GM21576 (cell line): ENCODE data around the gene NUDT6.

ENCODE experiments used
- ATAC-seq: cut with Tn5 transposase; IDR thresholded peaks from one replicate; pipeline ENCODE4 v1.9.1; 2021; ENCODE audit warnings: mild to moderate bottlenecking, moderate library complexity; ENCODE audit not compliant: unreplicated experiment

NUDT6 gene

DNA sequence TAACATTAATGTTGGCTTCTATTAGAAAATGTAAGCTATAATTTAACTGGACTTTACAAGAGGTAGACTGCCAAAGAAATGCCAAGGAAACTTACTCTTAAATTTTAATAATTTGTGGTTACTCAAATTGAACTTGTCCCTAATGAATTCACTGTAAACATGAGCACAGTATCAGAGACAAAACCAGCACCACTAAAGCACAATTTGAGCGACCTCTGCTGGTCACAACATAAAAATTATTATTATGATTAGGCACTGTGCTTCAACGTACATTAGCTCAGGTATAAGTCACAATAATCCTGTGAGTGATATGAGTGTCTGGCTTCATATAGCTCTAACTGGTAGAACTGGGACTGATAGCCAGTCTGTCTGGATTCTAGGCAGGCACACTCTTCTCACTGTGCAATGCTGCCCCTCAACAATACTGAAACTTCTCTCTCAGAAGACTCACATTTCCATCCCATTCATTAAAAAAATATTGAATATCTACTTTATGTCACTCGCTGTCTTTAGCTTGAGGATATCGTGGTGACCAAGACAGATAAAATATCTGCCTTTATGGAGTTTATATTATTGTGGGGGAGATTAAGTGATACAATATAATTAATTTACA lies 8.0 kb downstream of the NUDT6 start:
- peak; percentile 90 for ATAC-seq

DNA sequence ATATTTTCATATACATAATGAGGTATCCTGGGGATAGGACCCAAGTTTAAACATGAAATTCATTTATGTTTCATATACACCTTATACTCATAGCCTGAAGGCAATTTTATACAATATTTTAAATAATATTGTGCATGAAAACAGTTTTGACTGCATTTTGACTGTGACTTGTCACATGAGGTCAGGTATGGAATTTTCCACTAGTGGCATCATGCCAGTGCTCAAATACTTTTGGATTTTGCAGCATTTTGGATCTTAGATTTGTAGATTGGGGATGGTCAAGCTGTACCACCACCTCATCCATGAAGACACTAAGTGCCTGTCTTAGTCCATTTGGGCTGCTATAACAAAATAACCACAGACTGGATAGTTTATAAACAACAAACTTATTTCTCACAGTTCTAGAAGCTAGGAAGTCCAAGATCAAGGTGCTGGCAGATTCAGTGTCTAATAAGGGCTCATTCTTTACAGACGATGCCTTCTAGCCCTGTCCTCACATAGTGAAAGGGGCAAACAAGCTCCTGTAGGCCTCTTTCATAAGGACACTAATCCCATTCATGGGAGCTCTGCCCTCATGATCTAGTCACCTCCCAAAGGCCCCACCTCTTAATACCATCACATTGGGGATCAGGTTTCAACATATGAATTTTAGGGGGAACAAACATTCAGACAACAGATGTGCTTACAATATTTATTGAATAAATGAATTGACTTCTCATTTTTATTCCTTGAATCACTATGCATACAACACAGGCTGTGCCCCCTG lies 9.4 kb downstream of the NUDT6 start:
- no peak for ATAC-seq

DNA sequence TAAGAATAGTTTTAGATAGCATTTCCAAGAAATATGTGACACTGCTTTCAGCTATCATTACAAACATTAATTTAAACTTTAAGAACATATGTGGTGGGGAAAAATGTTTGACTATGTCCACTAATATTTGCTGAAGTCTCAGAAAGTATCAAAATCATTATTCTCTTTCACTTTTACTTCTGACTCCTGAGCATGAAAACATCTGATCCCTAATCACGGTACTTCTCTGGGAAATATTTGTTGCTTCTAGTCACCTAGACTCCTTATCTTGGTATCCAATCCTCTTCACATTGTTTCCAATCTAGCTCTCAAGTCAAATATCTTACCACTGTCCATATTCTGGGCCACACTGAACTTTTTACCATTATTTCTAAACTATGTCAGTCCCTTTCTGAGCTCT lies 10.8 kb downstream of the NUDT6 start:
- no peak for ATAC-seq

DNA sequence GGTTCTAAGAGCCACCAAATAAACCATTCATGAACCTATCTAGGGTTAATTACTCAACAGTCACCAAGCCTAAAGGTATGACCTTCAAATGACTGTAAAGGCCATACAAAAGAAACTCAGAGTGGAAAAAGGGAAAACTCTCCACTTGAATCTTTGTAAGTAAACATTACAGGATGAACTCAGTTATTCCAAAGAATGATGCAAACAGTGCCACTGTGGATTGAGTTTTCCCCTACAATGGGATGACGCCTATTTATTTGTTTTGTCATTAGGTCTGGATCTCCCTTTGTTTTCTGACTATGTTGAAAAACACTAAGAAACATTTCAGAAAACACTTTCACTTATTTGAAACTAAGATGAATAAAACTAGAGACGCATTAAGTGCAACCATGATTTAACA lies 12.7 kb downstream of the NUDT6 start:
- ATAC-seq, result no peak

DNA sequence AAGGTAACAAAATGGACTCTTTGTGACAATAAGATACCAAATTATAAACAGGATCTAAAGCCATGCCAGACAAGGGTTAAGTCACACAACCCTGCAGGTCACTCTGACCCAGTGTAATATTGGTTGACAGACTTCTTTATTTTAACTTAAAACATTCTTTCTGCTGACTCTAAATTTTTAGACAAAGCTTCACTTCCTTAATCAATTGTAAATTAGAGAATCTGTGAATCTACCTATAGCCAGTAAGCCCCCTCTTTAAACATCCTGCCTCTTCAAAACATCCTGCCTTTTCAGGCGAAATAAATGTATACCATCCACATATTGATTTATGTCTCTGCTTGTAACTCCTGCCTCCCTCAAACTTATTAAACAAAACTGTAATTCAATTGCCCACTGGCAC lies 14.2 kb downstream of the NUDT6 start:
- no peak for ATAC-seq

DNA sequence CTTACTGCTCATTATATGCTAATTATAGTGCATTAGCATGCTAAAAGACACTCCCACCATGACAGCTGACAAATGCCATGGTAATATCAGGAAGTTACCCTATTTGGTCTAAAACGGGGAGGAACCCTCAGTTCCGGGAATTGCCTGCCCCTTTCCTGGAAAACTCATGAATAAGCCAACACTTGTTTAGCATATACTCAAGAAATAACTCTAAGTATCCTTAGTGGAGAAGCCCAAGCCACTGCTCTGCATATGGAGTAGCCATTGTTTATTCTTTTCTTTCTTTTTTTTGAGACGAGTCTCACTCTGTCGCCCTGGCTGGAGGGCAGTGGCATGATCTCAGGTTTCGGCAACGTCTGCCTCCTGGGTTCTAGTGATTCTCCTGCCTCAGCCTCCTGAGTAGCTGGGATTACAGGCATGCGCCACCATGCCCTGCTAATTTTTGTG lies 15.5 kb downstream of the NUDT6 start:
- no peak for ATAC-seq

DNA sequence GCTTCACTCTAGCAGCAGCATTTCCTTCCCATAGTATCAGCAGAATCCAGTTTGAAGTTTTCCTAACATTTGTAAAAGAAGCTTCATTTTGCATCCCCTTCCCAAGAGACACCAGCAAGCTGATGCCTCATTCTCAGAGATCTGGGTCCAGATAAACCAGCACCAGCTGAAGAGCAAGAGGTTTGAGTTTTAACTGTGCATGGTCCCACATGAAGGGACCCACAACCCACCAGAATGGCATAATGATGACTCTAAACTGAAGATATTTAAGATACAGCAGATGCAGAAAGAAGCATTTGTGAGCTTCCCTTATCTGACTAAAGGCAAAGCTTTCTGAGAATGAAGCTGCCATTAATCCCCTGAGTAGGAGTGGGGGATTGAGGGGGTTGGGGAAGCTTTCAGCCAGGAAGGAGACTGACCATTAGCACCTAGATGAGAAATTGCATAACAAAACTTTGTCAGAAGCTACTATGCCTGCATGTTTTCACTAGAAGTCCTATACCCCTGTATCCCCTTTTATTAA lies 18.6 kb downstream of the NUDT6 start:
- no peak for ATAC-seq

DNA sequence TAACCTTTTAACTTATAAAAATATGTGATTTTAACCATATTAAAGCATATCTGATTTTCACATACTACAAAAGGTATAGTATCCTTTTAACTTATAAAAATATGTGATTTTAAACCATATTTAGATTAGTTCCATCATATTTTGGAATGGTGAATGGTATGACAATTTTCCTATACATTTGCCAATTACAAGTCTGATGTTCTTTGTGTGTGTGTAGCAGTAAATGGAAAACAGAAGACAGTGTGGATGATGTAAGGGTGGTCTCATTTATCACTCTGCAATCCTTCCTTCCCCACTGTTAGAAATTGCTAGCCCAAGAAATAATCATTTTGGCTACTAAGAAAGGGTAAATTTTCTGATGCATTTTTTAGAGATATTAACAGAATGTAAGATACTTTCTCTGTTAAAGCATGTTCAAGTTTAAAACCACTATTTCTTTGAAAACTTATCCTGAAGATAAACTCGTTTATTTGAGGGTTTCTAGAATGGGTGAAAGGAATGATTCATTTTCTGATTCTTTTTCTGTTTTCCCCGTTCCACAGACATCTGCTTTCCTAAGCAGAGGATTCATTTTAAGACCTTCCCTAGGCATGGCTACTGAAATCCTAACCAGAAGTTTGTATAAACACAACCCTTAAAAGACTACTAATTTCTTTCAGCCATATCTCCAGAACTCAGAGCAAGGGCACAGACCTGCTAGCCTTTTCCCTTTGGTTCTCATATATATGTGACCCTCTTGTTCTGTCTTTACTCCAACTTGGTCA lies 21.0 kb downstream of the NUDT6 start:
- no peak for ATAC-seq

DNA sequence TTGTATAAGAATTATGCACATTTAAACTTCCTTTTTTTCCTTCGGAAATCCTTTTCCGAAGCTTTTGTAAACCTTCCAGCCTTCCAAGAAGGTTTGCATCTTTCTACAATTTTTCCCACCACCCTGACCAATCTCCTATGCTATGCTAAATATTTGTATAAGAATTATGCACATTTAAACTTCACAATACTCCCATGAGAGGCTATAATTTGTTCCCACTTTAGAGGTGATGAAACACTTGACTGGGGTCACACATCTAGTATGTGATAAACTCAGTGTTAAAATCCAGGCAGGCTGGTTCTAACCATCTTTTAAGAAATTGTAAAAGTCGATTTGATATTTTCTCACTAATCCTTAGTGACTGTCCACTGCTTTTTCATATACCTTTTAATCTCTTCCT lies 22.1 kb downstream of the NUDT6 start:
- no peak for ATAC-seq

DNA sequence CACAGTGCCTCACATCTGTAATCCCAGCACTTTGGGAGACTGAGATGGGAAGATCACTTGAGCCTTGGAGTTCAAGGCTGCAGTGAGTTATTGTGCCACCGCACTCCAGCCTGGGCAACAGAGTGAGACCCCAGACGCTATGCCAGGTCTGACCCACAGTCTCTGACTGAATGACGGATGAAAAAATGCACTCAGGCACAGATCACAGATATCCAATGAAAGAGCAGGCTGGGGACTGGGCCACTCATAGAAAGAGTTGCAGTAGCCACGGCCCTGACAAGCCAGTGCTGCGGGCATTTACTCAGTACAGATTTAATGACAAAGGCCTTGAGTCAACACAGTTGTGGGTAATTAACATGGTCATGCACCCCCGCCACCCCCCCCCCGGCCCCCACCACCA lies 22.7 kb downstream of the NUDT6 start:
- no peak for ATAC-seq

DNA sequence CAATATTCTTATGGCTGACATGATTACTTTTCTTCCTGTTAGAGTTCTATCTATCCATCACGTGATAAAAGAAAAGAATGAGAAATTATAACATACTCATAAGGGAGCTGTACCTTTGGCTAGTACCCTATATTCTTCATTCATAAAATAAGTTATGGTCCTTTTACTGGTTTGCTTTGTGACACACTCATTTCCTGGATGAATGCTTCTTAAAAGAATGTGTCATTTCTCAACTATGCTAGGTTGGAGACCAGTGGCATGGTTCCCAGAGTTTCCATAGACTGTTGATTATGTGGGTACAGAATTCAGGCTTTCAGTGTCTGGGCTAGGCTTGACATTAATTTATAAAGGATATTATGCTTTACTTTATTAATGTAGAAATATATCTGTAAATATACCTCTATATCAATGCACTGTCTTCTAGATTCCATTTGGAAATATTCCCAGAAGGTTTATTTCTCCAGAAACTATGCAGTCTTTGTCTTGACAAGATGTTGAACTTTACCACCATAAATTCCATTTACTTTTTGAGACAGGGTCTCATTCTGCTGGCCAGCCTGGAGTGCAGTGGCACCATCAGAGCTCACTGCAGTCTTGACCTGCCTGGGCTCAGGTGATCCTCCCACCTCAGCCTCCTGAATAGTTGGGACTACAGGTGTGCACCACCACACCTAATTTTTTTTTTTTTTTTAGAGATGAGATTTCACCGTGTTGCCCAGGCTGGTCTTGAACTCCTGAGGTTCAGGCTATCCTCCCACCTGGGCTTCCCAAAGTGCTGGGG lies 23.8 kb downstream of the NUDT6 start:
- ATAC-seq, result no peak

DNA sequence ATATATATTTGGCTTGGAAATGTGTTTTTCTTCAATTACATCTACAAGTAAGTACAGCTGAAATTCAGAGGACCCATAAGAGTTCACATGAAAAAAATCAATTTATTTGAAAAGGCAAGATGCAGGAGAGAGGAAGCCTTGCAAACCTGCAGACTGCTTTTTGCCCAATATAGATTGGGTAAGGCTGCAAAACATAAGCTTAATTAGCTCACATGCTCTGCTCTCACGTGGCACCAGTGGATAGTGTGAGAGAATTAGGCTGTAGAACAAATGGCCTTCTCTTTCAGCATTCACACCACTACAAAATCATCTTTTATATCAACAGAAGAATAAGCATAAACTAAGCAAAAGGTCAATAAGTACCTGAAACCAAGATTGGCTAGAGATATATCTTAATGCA lies 26.1 kb downstream of the NUDT6 start:
- no peak for ATAC-seq

DNA sequence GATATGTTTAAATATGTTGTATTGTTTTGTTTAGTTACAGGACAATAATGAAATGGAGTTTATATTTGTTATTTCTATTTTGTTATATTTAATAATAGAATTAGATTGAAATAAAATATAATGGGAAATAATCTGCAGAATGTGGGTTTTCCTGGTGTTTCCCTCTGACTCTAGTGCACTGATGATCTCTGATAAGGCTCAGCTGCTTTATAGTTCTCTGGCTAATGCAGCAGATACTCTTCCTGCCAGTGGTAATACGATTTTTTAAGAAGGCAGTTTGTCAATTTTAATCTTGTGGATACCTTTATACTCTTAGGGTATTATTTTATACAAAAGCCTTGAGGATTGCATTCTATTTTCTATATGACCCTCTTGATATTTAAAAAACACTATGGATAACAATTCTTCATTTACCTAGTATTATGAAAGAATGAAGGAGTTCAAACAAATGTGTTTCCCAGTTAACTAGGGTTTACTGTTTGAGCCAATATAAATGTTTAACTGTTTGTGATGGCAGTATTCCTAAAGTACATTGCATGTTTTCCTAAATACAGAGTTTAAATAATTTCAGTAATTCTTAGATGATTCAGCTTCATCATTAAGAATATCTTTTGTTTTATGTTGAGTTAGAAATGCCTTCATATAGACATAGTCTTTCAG lies 26.9 kb downstream of the NUDT6 start:
- ATAC-seq, result no peak

DNA sequence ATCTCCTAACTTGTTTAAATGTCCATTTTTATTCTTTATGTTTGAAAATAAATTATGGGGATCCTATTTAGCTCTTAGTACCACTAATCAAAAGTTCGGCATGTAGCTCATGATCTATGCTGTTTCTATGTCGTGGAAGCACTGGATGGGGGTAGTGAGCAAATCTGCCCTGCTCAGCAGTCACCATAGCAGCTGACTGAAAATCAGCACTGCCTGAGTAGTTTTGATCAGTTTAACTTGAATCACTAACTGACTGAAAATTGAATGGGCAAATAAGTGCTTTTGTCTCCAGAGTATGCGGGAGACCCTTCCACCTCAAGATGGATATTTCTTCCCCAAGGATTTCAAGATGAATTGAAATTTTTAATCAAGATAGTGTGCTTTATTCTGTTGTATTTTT lies 27.6 kb downstream of the NUDT6 start:
- no peak for ATAC-seq

DNA sequence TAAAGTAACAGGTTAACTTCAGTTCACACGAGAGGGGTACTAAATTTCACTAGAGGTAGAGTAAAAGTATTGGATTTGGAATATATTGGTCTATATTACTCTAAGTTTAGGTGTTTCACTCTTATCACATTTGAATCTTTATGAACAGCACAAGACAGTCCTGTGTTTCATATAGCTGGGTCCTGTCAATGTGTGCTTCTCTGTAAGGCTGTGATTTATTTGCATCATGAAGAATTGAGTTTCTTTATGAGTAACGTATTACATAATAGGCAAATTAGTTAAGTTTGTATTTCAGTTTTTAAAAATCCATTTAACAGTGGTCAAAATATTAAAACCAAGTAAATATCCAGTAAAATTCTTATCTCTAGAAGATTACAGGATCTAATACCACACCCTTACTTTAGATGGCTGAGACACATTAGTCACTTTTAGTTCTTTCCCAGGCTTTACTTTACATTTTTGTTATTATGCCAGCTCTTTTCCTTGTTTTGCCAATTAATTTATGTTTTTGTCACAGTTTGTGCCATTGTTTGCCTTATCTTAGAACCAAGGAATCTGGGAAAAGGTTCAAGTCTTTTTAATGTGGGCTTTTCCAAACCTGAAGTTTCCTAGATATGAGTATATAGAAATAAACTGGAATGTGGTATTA lies 32.1 kb downstream of the NUDT6 start:
- peak; percentile 49 for ATAC-seq

DNA sequence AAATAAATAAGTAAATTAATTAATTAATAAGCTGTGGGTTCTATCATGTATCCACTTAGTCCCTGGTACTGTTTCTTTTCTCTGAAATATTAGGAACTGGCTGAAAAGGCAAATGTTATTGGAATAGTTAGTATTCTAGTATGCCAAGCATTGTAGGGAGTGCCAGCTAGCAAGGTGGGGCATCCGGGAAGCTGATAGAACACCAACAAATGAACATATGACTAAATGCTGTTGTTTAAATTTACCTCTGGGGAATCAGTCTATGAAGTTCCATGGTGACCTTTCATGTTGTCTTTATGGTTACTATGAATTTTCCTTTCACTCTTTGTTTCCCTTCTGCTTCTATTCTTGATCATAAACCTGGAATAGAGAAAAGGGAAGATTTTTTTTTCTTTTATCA lies 32.7 kb downstream of the NUDT6 start:
- ATAC-seq, result no peak

DNA sequence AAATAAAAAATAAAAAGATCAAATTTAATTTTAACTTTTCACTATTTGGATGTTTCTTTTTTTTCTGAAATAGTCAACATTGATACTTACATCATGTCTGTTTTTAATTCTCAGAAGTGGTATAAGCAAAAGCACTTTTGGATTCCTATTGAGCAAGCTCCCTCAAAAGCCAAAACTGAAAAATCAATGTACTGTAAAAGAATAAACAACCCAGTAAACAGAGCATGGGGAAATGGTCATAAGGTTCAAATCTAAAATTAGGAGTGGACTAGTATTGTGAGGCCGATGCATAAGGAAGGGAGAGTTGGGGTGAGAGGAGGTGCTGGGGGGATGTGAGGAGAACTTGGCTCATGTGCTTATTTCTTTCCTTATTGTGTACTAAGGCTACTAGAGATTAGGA lies 37.9 kb downstream of the NUDT6 start:
- ATAC-seq, result no peak

DNA sequence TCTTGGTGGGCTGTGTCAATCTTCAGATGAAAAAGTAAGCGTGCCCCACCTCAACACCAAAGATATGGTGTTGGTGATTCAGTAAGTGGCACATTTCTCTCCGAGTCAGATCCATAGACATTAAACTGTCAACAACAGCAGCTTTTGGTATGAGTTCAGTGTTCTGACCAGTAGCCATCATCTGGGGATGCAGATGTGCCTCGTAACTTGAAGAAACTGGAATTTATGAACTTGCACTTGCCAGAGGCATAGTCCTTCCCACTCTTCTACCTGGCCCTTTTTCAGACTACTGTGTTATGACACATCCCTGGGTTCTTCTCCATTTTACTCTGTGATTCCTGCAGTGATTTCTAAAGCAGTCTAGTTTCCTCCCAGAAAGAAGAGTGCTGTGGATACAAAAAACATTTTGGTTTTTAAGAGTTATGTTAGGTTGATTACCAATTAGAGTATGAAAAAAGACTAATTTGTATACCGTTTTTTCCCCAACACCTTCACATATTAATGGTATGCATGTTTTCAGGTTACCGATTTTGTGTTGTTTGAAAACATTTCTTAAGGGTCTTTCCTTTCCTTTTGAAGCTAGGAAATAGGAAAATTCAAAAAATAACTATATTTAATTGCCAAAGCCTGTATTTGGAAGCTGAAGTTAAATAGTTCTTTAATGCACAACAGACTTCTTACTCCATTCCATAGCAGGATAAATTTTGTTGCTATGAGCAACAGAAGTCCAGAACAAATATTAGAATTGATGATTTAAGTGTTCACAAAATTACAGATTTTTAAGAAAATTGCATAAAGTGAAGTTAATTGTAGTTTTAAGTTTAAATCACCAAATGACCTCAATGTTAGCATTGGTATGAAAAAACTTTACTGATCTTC lies 39.3 kb downstream of the NUDT6 start:
- no peak for ATAC-seq

DNA sequence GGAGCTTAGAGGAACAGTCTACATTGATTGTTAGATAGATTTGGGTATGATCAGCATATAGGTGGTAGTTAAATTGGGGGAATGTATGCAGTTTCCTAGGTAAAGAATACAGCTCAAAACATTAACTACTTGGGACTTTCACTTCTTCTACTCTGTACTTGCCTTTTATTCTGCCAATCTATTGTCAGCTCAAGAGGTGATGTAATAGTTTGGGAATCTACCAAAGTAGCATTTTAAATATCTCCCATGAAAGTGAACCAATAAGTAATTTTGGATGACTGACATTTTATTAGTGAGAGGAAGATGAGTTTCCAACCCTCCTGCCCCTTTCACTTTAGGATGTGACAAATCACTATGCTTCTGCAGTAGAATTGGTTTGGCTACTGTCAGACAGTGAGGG lies 43.4 kb downstream of the NUDT6 start:
- no peak for ATAC-seq
